ENCODE data around the gene AEBP1.

AEBP1 gene

GRCh38 chr7:44104860-44105771, 971 bp downstream of the AEBP1 start:
- DNase-seq (ENCODE audit: low read depth in 2 of 2) = no peak

GRCh38 chr7:44105832-44106231, 1.7 kb downstream of the AEBP1 start:
- no peak for DNase-seq (ENCODE audit: low read depth in 2 of 2)

GRCh38 chr7:44106311-44107065, 2.3 kb downstream of the AEBP1 start:
- DNase-seq (ENCODE audit: low read depth in 2 of 2) = no peak

- DNase-seq (ENCODE audit: low read depth in 2 of 2) = no peak
These were observed 3.2 kb downstream of the AEBP1 start for GRCh38 chr7:44107116-44107960.

- DNase-seq (ENCODE audit: low read depth in 2 of 2) = no peak
These were observed 4.0 kb downstream of the AEBP1 start for GRCh38 chr7:44107961-44108767.

- no peak for DNase-seq (ENCODE audit: low read depth in 2 of 2)
These were observed 4.9 kb downstream of the AEBP1 start for GRCh38 chr7:44108768-44109750.

GRCh38 chr7:44109991-44110390, 5.8 kb downstream of the AEBP1 start:
- DNase-seq (ENCODE audit: low read depth in 2 of 2) = no peak

GRCh38 chr7:44110719-44111635, 6.8 kb downstream of the AEBP1 start:
- DNase-seq (ENCODE audit: low read depth in 2 of 2) = no peak

GRCh38 chr7:44111761-44112160, 7.6 kb downstream of the AEBP1 start:
- DNase-seq (ENCODE audit: low read depth in 2 of 2) = no peak

- DNase-seq (ENCODE audit: low read depth in 2 of 2) = no peak
These were observed 8.3 kb downstream of the AEBP1 start for GRCh38 chr7:44112231-44112996.

GRCh38 chr7:44112997-44113763, 9.0 kb downstream of the AEBP1 start:
- no peak for DNase-seq (ENCODE audit: low read depth in 2 of 2)

GRCh38 chr7:44113764-44114354, 9.7 kb downstream of the AEBP1 start:
- DNase-seq (ENCODE audit: low read depth in 2 of 2) = no peak

GRCh38 chr7:44114586-44115310, 10.6 kb downstream of the AEBP1 start:
- no peak for DNase-seq (ENCODE audit: low read depth in 2 of 2)

- DNase-seq (ENCODE audit: low read depth in 2 of 2) = no peak
These were observed 12.1 kb downstream of the AEBP1 start for GRCh38 chr7:44116087-44116788.
